Activated CD8-positive, alpha-beta memory T cell treated with anti-CD3 and anti-CD28 coated beads for 36 hours (primary cell): ENCODE measurements around the gene DAPK2. TPM values are rescaled to one million over a fixed set of nuclear protein-coding genes. Genes with fewer than 3 reads are reported as not detected.

Source experiments
- CTCF ChIA-PET: fragments of 350-600 bp; sonication (Branson Sonifier 250); formaldehyde crosslinking; loops from one replicate; lab custom pipeline; 2021; ENCODE audit warnings: antibody characterized with exemption; lab: Charles Lee
- POLR2A ChIA-PET: fragments of 350-600 bp; sonication (Branson Sonifier 250); formaldehyde crosslinking; loops from one replicate; lab custom pipeline; 2021; ENCODE audit warnings: antibody characterized with exemption; lab: Charles Lee
- total RNA-seq, 2 experiments: library from RNA; stranded (reverse); gene quantifications; one replicate each; pipeline ENCODE4 v1.2.3, GENCODE V29; 2021

Gene DAPK2
- total RNA-seq, 2 experiments from 2014 or later = 2.6 to 3.3 TPM

DNA sequence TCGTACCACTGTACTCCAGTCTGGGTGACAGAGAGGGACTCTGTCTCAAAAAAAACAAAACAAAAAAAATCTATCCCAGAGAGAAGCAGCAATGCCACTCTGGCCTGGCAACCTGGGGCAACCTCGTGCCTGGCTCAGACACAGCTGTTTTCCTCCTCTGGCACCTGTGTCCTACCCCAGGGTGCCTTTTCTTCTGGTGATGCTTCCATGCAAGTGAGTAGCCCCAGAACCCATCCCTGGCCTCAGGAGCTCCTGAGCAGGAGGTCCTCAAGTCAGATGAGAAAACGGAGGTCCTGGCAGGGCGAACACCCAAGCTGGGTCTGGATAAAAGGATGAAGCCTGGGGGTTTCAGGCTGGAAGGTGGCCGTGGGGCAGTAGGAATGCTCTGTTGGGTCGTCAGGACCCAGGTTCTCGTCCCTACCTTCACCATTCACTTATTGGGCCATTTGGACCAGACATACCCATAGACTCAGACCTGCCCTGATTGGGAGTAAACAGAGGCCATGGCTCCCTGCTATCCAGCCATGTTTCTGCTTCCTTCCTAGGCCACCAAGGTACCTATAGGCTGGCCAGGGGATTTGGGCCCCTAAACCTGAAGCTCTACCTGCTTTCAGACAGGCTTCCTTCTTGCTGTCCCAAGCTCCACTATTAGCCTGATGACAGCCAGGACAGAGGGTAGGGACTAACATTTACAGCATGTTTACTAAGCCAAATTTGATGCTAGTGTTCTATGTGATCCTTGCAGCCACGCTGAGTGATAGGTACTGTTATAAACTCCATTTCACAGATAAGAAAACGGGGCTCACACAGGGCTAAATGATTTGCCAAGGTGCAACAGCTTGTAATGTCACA lies 102.2 kb downstream of the DAPK2 start:
- CTCF ChIA-PET = interaction anchor here (0.7 to 1.8 kb wide), 5 partner anchors 9 to 123 kb away, joined by 3 to 5 read pairs (median 3); no protein-coding TSS in a partner anchor
- POLR2A ChIA-PET = no interaction called here

DNA sequence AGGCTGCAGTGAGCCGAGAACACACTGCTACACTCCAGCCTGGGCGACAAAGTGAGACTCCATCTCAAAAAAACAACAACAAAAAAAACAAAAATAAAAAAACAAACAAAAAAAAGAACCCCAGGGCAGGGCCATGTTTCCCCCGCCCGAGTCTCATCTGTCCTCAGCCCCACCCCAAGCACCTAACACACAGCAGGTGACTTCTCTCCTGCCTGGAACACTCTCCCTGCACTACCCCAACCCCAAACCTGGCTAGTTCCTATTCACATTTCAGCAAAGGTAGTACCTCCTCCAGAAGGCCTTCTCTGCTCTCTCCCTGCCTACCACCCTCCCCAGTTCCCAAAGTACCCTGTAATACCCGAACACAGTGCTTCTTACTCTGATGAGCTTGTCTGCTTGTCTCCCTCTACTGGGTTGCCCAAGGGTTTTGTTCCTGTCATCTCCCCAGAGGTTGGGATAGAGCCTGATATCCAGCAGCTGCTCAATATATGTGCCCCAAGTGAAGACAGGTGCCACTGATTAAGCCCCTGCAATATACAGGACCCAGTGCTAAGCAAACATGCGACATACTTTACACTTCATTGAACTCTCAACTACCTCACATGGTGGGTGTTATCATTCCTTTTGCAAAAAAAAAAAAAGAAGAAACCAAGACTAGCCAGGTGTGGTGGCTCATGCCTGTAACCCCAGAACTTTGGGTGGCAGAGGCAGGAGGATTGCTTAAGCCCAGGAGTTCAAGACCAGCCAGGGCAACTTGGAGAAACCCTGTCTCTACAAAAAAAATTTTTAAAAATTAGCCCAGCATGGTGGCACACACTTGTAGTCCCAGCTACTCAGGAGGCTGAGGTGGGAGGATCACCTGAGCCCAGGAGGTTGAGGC lies 103.6 kb downstream of the DAPK2 start:
- POLR2A ChIA-PET = no interaction called here

DNA sequence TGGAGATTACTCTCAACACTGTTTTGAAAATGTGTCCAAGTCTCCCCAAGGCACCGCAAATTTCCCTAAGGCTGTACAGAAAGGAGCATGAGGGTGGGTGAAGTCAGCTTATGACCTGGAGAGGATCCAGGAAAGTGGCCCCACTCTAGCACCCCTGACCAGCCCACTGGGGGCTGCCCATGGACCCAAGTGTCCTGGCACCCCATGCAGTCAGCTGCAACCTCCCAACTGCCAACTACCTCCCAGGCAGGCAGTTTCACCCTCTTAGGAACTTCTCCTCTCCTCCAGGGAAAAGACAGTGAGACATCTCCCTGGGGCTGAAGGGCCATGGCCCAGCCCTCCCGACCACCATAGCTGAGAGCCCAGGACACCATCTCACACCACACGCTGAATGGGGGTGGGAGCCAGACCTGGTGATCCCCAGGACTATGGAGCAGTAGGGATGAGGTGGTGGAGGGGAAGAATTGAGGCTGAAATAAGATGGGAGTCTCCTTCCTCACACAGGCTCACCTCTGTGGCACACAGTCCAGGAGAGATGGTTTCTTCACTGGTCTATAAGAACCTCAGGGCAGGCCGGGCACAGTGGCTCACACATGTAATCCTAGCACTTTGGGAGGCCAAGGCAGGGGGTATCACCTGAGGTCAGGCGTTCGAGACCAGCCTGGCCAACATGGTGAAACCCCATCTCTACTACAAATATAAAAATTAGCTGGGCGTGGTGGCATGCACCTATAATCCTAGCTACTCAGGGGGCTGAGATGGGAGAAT lies 104.4 kb downstream of the DAPK2 start:
- ChIA-PET CTCF (interaction anchor here (1.4 to 1.5 kb wide), 2 partner anchors 126 to 189 kb away, joined by 3 to 4 read pairs; no protein-coding TSS in a partner anchor), POLR2A (no interaction called here)

More for the DNA sequence above, 103.6 kb downstream of the DAPK2 start:
- CTCF ChIA-PET = interaction anchor here (1.5 kb wide), 1 partner anchor 125 kb away, joined by 3 read pairs; no protein-coding TSS in a partner anchor

DNA sequence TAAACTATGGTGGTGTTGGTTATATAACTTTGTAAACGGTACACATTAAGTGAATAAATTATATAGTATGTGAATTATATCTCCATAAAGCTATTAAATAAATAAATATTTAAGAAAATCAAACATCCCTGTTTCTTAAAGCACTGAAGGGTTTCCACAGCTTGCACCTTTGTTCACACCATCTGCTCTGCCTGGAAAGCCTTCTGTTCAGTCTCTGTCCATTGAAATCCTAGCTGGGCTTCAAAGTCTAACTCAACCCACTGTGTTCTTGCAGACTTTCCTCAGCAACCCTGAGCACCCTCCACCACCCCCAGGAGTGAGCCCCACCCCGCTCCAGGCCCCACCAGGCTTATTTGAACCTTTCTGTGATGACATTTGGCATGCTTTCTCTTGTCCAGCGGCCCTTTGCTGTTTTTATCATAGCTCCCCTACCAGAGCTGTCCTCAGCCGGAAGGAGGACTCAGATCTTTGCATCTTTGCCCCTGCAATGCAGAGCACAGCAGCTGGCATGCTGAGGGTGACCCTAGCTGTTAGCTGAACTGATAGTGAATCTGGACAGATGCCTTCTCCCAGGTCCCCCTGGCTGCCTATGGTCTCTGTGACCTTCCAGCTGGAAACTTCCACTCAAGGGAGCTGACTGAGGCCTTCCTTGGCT lies 105.2 kb downstream of the DAPK2 start:
- POLR2A ChIA-PET = no interaction called here
- CTCF ChIA-PET = interaction anchor here (1.0 to 1.4 kb wide), 2 partner anchors 127 to 189 kb away, joined by 3 to 4 read pairs; no protein-coding TSS in a partner anchor

DNA sequence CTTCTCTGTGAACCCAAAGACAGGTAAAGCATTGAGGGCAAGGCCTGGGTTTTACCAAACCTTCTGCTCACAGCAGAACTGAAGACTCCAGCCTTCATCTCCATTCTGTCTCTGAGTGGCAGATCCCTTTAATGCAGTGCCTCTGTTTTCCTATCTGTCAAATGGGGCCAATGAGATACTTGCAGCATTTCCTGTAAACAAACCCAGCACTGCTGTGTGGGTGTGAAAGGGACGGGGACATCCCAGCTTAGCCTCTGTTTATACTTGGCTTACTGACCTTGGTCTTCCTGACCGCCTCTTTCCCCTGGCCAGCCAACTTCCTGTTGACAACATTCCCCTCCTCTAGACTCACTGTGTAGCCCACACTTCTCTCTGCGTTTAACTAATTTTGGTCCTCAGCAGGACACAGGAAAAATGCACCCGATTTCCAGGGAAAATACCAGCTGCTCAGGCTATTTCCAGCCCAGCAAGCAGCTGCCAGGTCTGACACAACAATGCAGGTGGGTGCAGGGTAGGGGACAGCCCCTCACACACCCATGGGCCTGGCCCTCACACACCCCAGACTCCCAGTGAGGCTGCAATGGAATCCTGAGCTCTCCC lies 106.7 kb downstream of the DAPK2 start:
- CTCF ChIA-PET = interaction anchor here (0.6 kb wide), 1 partner anchor 539 kb away, joined by 3 read pairs; no protein-coding TSS in a partner anchor
- POLR2A ChIA-PET = no interaction called here

DNA sequence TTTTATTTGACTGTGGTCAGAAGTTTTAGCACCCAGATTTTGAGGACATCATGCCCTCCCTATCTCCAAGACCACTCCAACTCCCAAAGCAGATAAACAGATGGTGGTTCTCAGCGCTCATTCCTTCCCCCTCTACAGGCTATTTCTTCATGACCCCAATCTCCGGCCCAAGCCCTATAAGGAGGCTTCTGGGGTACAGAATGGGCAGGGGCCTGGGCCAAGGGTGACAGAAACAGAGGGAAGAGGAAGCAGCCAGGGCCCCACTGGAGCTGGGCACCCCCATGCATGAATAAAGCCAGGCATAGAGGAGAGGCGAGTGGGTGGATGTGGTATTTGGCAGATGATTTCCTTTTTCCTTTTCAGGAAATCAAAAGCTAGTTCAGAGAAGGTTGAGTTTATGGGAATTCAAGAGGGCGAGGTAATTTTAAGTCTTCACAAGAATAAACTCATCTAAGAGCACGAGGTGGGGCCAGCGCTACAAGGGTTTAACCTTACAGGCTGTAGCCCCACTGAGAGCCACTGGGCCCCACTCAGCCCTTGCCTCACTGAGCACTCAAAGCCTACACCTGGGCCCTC lies 107.7 kb downstream of the DAPK2 start:
- POLR2A ChIA-PET = no interaction called here
- CTCF ChIA-PET = interaction anchor here (0.7 to 1.1 kb wide), 2 partner anchors 44 to 71 kb away, joined by 3 to 4 read pairs; no protein-coding TSS in a partner anchor

DNA sequence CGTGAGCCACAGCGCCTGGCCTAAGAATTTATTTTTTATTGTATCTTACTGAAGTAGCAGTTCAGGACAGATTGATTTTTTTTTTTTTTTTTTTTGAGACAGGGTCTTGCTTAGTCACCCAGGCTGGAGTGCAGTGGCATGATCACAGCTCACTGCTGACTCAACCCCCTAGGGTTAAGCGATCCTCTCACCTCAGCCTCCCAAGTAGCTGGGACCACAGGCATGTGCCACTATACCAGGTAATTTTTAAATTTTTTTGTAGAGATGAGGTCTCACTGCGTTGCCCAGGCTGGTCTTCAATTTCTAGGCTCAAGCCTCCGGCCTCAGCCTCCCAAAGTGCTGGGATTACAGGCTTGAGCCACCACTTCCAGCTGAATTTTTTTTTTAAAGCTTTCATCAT lies 112.8 kb downstream of the DAPK2 start:
- ChIA-PET POLR2A (interaction anchor here (0.6 kb wide), 2 partner anchors 51 to 68 kb away, joined by 5 to 6 read pairs; no protein-coding TSS in a partner anchor), CTCF (interaction anchor here (0.7 to 1.6 kb wide), 5 partner anchors 12 to 177 kb away, joined by 3 to 4 read pairs (median 3); no protein-coding TSS in a partner anchor)

DNA sequence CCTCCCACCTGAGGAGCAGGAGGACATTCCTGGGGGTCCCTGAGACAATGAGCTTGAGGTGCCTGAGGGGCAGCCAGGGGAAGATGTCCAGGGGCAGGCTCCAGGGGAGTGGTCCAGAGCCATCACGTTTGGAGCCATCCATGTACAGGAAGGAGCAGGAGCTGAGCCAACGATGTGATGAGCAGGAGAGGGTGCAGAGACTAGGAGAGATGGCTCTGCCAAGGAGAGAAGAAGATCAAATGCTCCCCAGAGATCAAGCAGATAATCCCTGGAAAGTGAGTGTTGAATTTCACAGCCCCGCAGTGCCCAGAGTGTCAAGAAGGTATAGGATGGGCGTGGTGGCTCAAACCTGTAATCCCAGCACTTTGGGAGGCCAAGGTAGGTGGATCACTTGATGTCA lies 114.7 kb downstream of the DAPK2 start:
- ChIA-PET CTCF (interaction anchor here (0.5 to 1.8 kb wide), 3 partner anchors 14 to 72 kb away, joined by 4 to 8 read pairs (median 4); no protein-coding TSS in a partner anchor), POLR2A (interaction anchor here (0.7 kb wide), 1 partner anchor 1170 kb away, joined by 5 read pairs; no protein-coding TSS in a partner anchor)

DNA sequence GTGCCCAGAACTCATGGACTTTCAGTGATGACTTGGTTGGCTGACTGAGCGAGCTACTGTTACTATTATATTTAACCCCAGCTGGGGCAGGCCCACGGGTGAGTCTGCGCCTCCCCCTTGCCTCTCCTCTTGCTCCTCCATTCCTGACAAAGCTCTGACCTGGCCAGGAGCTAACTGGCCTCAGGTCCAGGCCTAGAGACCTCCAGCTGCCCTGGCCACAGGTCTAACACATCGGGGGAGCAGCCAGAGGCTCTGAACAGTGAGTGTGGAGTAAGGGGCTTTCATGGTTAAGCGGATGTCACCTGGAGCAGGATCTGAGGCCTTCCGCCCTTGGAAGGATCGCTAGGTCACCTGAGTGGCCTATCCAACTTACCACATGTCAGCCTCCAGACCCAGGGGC lies 116.3 kb downstream of the DAPK2 start:
- POLR2A ChIA-PET = interaction anchor here (0.6 kb wide), 2 partner anchors 43 to 781 kb away, joined by 3 to 7 read pairs; no protein-coding TSS in a partner anchor
- CTCF ChIA-PET = no interaction called here

DNA sequence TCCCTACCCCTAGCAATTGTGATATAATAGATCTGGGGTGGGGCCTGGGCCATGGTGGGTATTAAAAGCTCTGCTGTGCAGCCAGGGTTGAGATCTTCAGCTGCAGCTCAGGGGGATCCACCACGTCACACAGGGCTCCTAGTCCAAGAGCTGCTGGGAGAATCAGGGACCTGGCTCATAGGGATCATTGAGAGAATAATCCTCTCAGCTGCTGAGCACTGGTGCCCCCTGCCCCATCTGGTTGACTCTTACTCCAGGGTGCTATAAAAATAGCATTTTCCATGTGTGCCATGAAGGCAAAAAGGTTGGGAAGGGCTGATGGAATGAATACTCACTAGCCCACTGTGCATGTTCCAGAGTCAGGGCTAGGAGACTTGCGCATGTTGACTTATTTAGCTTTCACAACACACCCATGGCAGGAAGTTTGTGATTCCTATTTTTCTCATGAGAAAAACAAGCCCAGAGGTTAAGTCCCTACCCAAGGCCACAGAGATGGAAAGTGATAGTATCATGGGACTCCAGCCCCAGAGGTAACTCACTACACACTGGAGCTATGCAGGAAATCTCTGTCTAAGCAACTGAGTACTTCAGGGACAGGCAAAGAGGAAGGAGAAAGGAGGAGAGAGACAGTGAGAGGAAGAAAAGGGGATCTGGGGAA lies 118.0 kb downstream of the DAPK2 start:
- ChIA-PET CTCF (interaction anchor here (0.5 kb wide), 1 partner anchor 434 kb away, joined by 3 read pairs; no protein-coding TSS in a partner anchor), POLR2A (no interaction called here)

DNA sequence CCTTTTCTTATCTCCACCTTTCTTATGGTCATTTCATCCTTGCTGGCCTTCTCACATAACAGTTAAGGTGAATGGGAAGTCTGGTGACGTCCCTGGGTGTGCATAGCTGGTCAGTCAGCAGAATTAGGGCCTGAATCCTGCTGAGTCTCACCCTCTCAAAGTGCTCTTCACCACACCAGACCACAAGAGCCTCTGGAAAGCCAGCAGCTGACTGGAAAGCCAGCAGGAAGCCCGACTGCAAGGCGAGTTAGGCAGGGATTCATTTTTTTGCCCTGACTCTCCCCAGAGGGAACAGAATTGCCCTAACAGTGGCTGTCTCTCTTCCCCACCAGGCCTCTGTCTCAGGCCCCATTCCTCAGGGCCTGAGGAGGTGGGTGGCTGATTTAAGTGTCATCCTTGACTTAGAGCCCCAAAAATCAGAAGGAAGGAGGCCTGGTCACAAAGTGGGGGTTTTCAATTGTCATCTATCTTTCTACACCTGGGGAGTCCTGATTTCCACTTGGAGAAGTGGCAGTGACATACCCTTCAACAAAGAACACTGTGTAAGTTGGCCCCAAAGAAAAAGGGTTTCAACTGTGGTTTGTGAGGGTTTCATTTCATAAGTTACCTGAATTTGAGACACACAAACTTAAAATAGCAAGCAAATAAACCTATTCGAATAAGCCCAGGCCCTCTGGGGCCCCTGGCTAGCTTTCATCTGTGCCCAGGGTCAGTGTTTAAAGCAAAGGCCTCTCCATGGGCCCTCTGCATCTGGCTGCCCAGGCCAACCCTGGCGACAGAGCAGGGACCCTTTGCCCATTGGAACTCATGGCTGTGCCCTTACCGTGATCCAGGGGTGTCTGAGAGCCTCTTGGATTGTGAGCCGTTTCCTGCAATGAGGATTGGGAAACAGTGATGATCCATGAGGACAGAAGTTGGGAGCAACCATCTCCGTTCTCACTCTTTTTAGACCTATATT lies 122.0 kb downstream of the DAPK2 start:
- ChIA-PET POLR2A (no interaction called here), CTCF (no interaction called here)

DNA sequence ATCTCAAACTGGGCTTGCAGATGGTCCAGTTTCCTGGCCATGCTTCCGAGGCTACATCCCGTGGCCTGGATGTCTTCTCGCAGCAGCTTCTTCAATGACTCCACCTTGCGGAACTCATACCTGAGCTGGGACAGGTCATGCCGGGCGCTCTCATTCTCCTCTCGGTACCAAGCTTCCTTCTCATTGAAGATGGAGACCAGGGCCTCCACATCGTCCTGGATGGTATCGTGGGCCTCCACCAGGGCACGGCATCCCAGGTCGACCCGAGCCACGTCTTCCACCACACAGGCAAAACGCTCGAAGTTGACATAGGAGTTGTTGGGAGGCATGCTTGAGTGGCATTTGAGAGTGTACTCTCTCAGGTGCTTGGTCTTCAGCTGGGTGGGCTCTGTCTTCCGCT lies 123.4 kb downstream of the DAPK2 start:
- CTCF ChIA-PET = interaction anchor here (0.7 kb wide), 1 partner anchor 22 kb away, joined by 3 read pairs; no protein-coding TSS in a partner anchor
- POLR2A ChIA-PET = interaction anchor here (0.6 kb wide), 1 partner anchor 299 kb away, joined by 3 read pairs; no protein-coding TSS in a partner anchor

DNA sequence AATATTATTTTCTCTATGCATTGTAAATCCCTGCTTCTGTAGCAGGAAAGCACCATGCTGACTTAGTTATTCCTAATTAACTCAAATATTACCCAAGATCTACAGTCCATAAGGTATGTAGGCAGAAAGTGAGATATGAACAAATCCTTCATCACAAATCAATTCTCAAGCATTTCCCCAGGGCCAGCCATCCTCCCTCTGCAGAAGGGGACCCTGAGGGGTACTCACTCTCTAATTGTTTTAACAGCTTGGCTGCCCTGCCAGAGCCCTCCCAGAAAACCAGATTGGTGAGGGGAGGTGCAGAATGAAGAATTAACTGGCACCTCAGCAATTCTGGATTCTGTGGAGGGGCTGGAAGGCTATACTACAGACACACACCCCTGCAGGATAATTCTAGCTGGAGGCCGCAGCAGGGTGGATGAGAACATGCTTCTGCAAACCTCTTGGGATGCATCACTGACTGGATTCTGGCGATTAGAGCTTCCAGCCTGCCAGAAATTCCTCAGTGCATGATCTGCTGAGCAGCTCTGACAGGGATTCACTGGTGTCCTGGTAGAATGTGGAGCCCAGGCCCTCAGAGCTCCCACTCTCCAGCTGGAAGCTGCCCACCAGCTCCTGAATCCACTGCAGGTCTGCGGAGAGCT lies 123.9 kb downstream of the DAPK2 start:
- CTCF ChIA-PET = interaction anchor here (0.6 to 1.4 kb wide), 3 partner anchors 23 to 154 kb away, joined by 3 to 4 read pairs (median 3); no protein-coding TSS in a partner anchor
- POLR2A ChIA-PET = no interaction called here

DNA sequence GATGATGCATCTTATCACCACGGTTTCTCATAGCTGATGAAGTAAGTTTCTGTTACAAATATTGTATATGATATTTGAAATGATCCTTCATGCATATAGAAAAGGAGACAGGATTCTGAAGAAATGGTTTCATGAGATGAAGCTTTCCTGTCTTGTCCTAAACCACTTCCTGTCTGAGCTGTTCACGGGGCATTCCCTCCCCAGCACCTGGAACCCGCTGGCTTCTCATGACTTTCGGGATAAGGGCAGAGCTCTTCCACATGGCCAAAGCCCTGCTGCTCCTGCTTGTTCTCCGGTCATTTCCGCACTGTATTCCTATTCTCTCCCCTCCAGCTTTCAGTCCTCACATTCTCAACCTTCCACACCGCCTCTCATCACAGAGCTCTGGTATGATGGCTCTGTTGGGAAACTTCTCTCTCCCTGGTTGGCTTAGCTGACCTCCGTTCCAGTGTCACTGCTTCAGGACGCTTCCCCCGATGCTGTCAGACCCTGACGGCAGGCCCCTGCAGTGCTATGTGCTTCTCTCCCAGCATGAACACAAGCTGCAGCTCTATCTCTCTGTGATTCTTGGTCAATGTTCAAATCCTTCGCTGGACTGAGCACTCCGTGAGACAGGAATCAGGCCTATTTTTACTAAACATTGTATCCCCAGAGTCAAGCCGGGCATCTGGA lies 125.6 kb downstream of the DAPK2 start:
- ChIA-PET CTCF (interaction anchor here (0.7 to 1.4 kb wide), 4 partner anchors 12 to 147 kb away, joined by 3 to 4 read pairs (median 4); no protein-coding TSS in a partner anchor), POLR2A (interaction anchor here (0.6 kb wide), 1 partner anchor 132 kb away, joined by 4 read pairs; no protein-coding TSS in a partner anchor)
